Suprapubic skin (tissue), 4 donors: ENCODE measurements around the gene TIE1. TPM values are rescaled to one million over a fixed set of nuclear protein-coding genes. Genes with fewer than 3 reads are reported as not detected.

Experiments
- DNase-seq, 2 donors: peaks; one replicate each; pipeline ENCODE4 v3.0.0-alpha.2; 2019; ENCODE audit warnings: low spot score in 2 of 2
- H3K27ac ChIP-seq: fragments of 200-600 bp; sonication (generic); one replicate; pipeline ENCODE4 v1.5.1; 2019
- H3K27me3 ChIP-seq: fragments of 200-600 bp; sonication (generic); one replicate; pipeline ENCODE4 v1.5.1; 2019
- H3K36me3 ChIP-seq: fragments of 200-600 bp; sonication (generic); one replicate; pipeline ENCODE4 v1.5.1; 2019
- H3K4me1 ChIP-seq: fragments of 200-600 bp; sonication (generic); one replicate; pipeline ENCODE4 v1.5.1; 2019
- H3K4me3 ChIP-seq: fragments of 200-600 bp; sonication (generic); one replicate; pipeline ENCODE4 v1.5.1; 2019; ENCODE audit warnings: mild to moderate bottlenecking
- H3K9me3 ChIP-seq: fragments of 200-600 bp; sonication (generic); one replicate; pipeline ENCODE4 v1.5.1; 2019
- CTCF ChIP-seq, 2 donors: fragments of 200-600 bp in 1 of 2; fragments of 450-650 bp in 1 of 2; sonication (generic) in 1 of 2; IDR thresholded peaks; one replicate each; pipeline ENCODE4 v1.5.1; 2016 to 2019; ENCODE audit warnings: antibody characterized with exemption in 2 of 2, mild to moderate bottlenecking in 1 of 2, moderate library complexity in 1 of 2
- EP300 ChIP-seq: sonication (generic); formaldehyde crosslinking; IDR thresholded peaks from one replicate; pipeline ENCODE4 v1.6.1; 2017; ENCODE audit warnings: antibody characterized with exemption
- POLR2A ChIP-seq, 2 donors: fragments of 450-650 bp; IDR thresholded peaks; one replicate each; pipeline ENCODE4 v1.6.1; 2017; ENCODE audit warnings: antibody characterized with exemption in 2 of 2, mild to moderate bottlenecking in 2 of 2, moderate library complexity in 2 of 2
- POLR2AphosphoS5 ChIP-seq, 3 donors: sonication (generic); formaldehyde crosslinking; IDR thresholded peaks; one replicate each; pipeline ENCODE4 v1.6.1; 2017; ENCODE audit warnings: antibody characterized with exemption in 3 of 3
- WGBS: methylation state at CpG from one replicate; pipeline ENCODE4 v1.1.5; 2018; 5-methylcytosine and 5-hydroxymethylcytosine counted together
- total RNA-seq, 4 donors: library from RNA; depleted of rRNA; stranded (reverse); fragments of >200 nt; gene quantifications; one replicate each; pipeline ENCODE4 v1.1.0, GENCODE V29; 2016

Gene TIE1
- total RNA-seq, 4 donors from 2014 or later = 5.4 to 19.0 (median 11.3) TPM

GRCh38 chr1:43358746-43359693 is 58.2 kb downstream of the TIE1 start, which contains the start of gene CDC20:
Gene CDC20 (plus strand): TSS chr1:43358981. CDS start chr1:43359216, 235 bp downstream.
- peaks cover 14% of the 10 kb centered on the region for H3K4me1 ChIP-seq
- H3K27ac ChIP-seq = peak within 1 kb of the TSS; percentile 85
- peak; percentile 100 for DNase-seq
- no peak for TF ChIP-seq POLR2A (IDR thresholded peaks at IDR 0.05)
- TF ChIP-seq CTCF (IDR thresholded peaks at IDR 0.05) = no peak
- no peak for TF ChIP-seq POLR2AphosphoS5 (IDR thresholded peaks at IDR 0.05)
- no peak for TF ChIP-seq EP300
- no peaks in the 10 kb centered on the region for H3K9me3 ChIP-seq
- WGBS = 8% methylated on average over 19 of the region's 59 CpGs
- H3K4me3 ChIP-seq = peak within 1 kb of the TSS; percentile 51
- H3K36me3 ChIP-seq = peaks cover 37% of the 10 kb centered on the region
- H3K27me3 ChIP-seq = no peaks in the 10 kb centered on the region

- H3K4me3 ChIP-seq = peak overlapping the region; percentile 51
Observed at GRCh38 chr1:43359696-43360095, 58.9 kb downstream of the TIE1 start.

GRCh38 chr1:43360616-43361015 is 59.8 kb downstream of the TIE1 start:
- Histone ChIP-seq H3K36me3 (peaks cover 53% of the 10 kb centered on the region), H3K9me3 (no peaks in the 10 kb centered on the region), H3K4me1 (peaks cover 20% of the 10 kb centered on the region), H3K27me3 (no peaks in the 10 kb centered on the region), H3K27ac (no peak overlapping the region), H3K4me3 (no peak overlapping the region)
- no peak for TF ChIP-seq POLR2A (IDR thresholded peaks at IDR 0.05)
- no peak for TF ChIP-seq POLR2AphosphoS5 (IDR thresholded peaks at IDR 0.05)
- TF ChIP-seq CTCF (IDR thresholded peaks at IDR 0.05) = no peak
- no peak for TF ChIP-seq EP300
- WGBS = 67% methylated on average over 4 of the region's 4 CpGs
- no peak for DNase-seq

More at GRCh38 chr1:43359696-43360095, 58.9 kb downstream of the TIE1 start:
- DNase-seq = no peak
- WGBS = 40% methylated on average over 10 of the region's 11 CpGs
- H3K9me3 ChIP-seq = no peaks in the 10 kb centered on the region
- H3K4me1 ChIP-seq = peaks cover 14% of the 10 kb centered on the region
- H3K36me3 ChIP-seq = peaks cover 44% of the 10 kb centered on the region
- H3K27me3 ChIP-seq = no peaks in the 10 kb centered on the region
- TF ChIP-seq POLR2AphosphoS5 (IDR thresholded peaks at IDR 0.05) = no peak
- no peak for TF ChIP-seq EP300
- no peak for TF ChIP-seq POLR2A (IDR thresholded peaks at IDR 0.05)
- no peak for TF ChIP-seq CTCF (IDR thresholded peaks at IDR 0.05)
- no peak overlapping the region for H3K27ac ChIP-seq

GRCh38 chr1:43363283-43363934 is 62.6 kb downstream of the TIE1 start:
- Histone ChIP-seq H3K4me1 (peaks cover 37% of the 10 kb centered on the region), H3K36me3 (peaks cover 53% of the 10 kb centered on the region), H3K4me3 (no peak overlapping the region), H3K27me3 (no peaks in the 10 kb centered on the region), H3K27ac (no peak overlapping the region), H3K9me3 (no peaks in the 10 kb centered on the region)
- TF ChIP-seq POLR2A (IDR thresholded peaks at IDR 0.05) (no peak), EP300 (no peak), POLR2AphosphoS5 (IDR thresholded peaks at IDR 0.05) (no peak), CTCF (IDR thresholded peaks at IDR 0.05) (no peak)
- 76% methylated on average over 9 of the region's 9 CpGs for WGBS
- no peak for DNase-seq
